ENCODE results near the gene ALOX5. TPM values are rescaled to one million over a fixed set of nuclear protein-coding genes. Genes with fewer than 3 reads are reported as not detected.

ALOX5 gene
- total RNA-seq = 10 to 100 TPM; 13.4 to 13.6 TPM

DNA sequence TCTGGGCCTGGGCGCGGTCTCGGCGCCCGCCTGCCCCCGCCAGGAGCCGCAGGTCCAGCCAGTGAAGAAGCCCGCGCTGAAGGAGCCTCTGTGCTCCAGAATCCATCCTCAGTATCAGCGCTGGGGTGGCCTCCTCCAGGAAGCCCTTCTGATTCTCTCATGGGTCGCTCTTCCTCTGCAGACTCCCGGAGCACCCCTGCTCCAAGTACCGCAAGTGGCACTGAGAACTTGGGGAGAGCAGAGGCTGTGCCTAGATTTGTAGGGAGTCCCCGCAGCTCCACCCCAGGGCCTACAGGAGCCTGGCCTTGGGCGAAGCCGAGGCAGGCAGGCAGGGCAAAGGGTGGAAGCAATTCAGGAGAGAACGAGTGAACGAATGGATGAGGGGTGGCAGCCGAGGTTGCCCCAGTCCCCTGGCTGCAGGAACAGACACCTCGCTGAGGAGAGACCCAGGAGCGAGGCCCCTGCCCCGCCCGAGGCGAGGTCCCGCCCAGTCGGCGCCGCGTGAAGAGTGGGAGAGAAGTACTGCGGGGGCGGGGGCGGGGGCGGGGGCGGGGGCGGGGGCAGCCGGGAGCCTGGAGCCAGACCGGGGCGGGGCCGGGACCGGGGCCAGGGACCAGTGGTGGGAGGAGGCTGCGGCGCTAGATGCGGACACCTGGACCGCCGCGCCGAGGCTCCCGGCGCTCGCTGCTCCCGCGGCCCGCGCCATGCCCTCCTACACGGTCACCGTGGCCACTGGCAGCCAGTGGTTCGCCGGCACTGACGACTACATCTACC lies at the start of gene ALOX5:
Gene ALOX5, plus strand, starts transcription at position 641 of the 774 bp plus-strand sequence. Its CDS starts 64 bp downstream, at position 705.

Other genes starting within 250 kb of the ALOX5 start
- gene OR13A1, start 58.6 kb upstream of the ALOX5 start, total RNA-seq = not detected